HEK293T (cell line): ENCODE measurements around the gene TSPAN33.

ENCODE experiments used
- CTCF ChIA-PET: fragments of 350-600 bp; formaldehyde crosslinking; extraction: SDS; loops from one replicate; lab custom pipeline; 2021; ENCODE audit warnings: antibody characterized with exemption, inconsistent platforms; lab: Yijun Ruan, JAX
- POLR2A ChIA-PET: fragments of 350-600 bp; formaldehyde crosslinking; extraction: SDS; loops from one replicate; lab custom pipeline; 2020; ENCODE audit warnings: antibody characterized with exemption, inconsistent platforms; lab: Yijun Ruan, JAX
- DNase-seq: peaks from one replicate; pipeline ENCODE4 v3.0.0; 2012; ENCODE audit warnings: mixed read lengths; ENCODE audit errors: extremely low spot score
- ARNT ChIP-seq: fragments of 450-650 bp; IDR thresholded peaks from 2 replicates; pipeline ENCODE4 v1.6.1; 2017; ENCODE audit warnings: mild to moderate bottlenecking
- BHLHE40 ChIP-seq: fragments of 450-650 bp; IDR thresholded peaks from 2 replicates; pipeline ENCODE4 v1.6.1; 2016; ENCODE audit warnings: mild to moderate bottlenecking, moderate library complexity, borderline replicate concordance
- CTBP1 ChIP-seq: fragments of 450-650 bp; IDR thresholded peaks from 2 replicates; pipeline ENCODE4 v1.6.1; 2016; ENCODE audit warnings: borderline replicate concordance
- ELF4 ChIP-seq: fragments of 450-650 bp; IDR thresholded peaks from 2 replicates; pipeline ENCODE4 v1.6.1; 2017; ENCODE audit warnings: antibody characterized with exemption
- FOXA1 ChIP-seq: fragments of 450-650 bp; IDR thresholded peaks from 2 replicates; pipeline ENCODE4 v1.6.1; 2016; ENCODE audit warnings: mild to moderate bottlenecking
- FOXK2 ChIP-seq: fragments of 450-650 bp; IDR thresholded peaks from 2 replicates; pipeline ENCODE4 v1.6.1; 2016; ENCODE audit warnings: mild to moderate bottlenecking
- FOXM1 ChIP-seq: fragments of 450-650 bp; IDR thresholded peaks from 2 replicates; pipeline ENCODE4 v1.6.1; 2017; ENCODE audit warnings: mild to moderate bottlenecking, borderline replicate concordance
- HDGF ChIP-seq: fragments of 450-650 bp; IDR thresholded peaks from 2 replicates; pipeline ENCODE4 v1.6.1; 2017; ENCODE audit warnings: antibody characterized with exemption, borderline replicate concordance
- L3MBTL2 ChIP-seq: fragments of 450-650 bp; conservative IDR thresholded peaks from 2 replicates; pipeline ENCODE4 v1.6.1; 2016; ENCODE audit warnings: mild to moderate bottlenecking
- LEF1 ChIP-seq: fragments of 450-650 bp; IDR thresholded peaks from 2 replicates; pipeline ENCODE4 v1.6.1; 2017; ENCODE audit warnings: mild to moderate bottlenecking, borderline replicate concordance
- NFRKB ChIP-seq: fragments of 450-650 bp; IDR thresholded peaks from 2 replicates; pipeline ENCODE4 v1.6.1; 2016; ENCODE audit warnings: mild to moderate bottlenecking, moderate library complexity
- SP1 ChIP-seq: fragments of 450-650 bp; IDR thresholded peaks from 2 replicates; pipeline ENCODE4 v1.6.1; 2017
- SUZ12 ChIP-seq: fragments of 450-650 bp; IDR thresholded peaks from 2 replicates; pipeline ENCODE4 v1.6.1; 2016; ENCODE audit warnings: mild to moderate bottlenecking
- TARDBP ChIP-seq: fragments of 450-650 bp; IDR thresholded peaks from 2 replicates; pipeline ENCODE4 v1.6.1; 2016
- ZNF384 ChIP-seq: fragments of 450-650 bp; IDR thresholded peaks from 2 replicates; pipeline ENCODE4 v1.6.1; 2016
- TF ChIP-seq, protein P1 (sequence below): fragments of 450-650 bp; IDR thresholded peaks from 2 replicates; pipeline ENCODE4 v1.6.1; 2016

The TSPAN33 gene

DNA sequence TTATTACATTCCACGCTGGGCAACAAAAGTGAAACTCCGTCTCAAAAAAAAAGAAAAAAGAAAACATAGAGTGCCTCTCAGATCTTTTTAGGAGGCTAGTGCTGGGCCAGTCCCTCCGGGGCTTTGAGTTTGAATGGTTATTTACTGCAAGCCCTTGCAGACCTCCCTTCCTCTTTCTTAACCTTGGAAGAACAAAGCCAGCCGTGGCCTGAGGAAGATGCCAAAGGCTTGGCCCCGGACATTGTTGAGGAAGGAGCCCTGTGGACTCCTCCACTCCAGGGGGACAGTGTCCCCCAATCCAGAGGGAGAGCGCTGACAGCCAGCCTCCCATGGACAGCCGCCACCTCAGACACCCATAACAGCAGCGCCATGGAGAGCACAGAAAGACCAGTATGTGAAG, 5.0 kb downstream of the TSPAN33 start:
- POLR2A ChIA-PET: no interaction called here
- no peak for TF ChIP-seq ELF4
- no peak for TF ChIP-seq ARNT
- no peak for TF ChIP-seq LEF1
- TF ChIP-seq NFRKB: no peak
- TF ChIP-seq FOXA1: no peak
- TF ChIP-seq SUZ12: no peak
- no peak for TF ChIP-seq HDGF
- TF ChIP-seq TARDBP: no peak
- TF ChIP-seq FOXM1: no peak
- TF ChIP-seq, protein P1, sequence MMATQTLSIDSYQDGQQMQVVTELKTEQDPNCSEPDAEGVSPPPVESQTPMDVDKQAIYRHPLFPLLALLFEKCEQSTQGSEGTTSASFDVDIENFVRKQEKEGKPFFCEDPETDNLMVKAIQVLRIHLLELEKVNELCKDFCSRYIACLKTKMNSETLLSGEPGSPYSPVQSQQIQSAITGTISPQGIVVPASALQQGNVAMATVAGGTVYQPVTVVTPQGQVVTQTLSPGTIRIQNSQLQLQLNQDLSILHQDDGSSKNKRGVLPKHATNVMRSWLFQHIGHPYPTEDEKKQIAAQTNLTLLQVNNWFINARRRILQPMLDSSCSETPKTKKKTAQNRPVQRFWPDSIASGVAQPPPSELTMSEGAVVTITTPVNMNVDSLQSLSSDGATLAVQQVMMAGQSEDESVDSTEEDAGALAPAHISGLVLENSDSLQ: no peak
- TF ChIP-seq SP1: no peak
- no peak for TF ChIP-seq L3MBTL2
- no peak for TF ChIP-seq BHLHE40
- no peak for TF ChIP-seq ZNF384
- CTCF ChIA-PET: no interaction called here
- DNase-seq: no peak

DNA sequence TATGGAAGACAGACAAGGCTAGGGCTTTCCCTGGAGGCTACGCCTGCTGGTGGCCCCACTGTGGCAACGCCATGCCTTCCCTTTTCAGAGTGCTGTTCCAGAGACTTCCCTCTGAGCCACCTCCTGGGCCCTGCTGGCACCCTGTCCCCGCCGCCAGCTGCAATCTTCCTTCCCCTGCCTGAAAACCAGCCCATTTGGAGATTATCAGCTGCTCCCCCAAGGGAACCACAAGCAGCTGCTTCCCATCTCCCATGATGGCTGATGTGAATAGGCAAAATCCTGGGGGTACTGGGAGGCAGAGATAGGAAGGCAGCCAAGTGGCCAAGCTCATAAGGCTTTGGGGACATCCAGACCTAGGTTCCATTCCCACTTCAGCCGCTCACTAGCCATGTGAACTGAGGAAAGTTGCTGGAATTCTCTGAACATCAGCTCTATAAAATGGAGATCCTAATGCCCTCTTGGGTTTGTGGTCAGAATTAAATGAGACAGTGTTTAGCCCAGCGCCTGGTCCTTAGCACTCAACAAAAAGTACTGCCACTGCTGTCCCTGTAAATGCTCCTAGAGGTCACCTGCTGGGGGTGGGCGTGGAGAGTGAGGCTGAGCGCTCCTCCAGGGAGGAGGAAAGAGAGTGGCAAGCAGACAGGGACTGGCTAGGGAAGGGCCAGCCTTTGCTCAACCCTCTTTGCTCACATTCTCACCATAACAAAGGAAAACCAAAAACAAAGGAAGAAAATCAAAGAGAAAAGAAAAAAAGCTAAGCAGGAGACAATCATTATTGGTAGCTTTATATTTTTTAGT, 5.9 kb downstream of the TSPAN33 start:
- DNase-seq: no peak
- POLR2A ChIA-PET: no interaction called here
- CTCF ChIA-PET: interaction anchor here (1.8 kb wide), 1 partner anchor 13 kb away, joined by 11 read pairs; no protein-coding TSS in a partner anchor
- TF ChIP-seq ZNF384: no peak
- TF ChIP-seq SUZ12: no peak
- no peak for TF ChIP-seq CTBP1
- TF ChIP-seq LEF1: no peak
- no peak for TF ChIP-seq SP1

DNA sequence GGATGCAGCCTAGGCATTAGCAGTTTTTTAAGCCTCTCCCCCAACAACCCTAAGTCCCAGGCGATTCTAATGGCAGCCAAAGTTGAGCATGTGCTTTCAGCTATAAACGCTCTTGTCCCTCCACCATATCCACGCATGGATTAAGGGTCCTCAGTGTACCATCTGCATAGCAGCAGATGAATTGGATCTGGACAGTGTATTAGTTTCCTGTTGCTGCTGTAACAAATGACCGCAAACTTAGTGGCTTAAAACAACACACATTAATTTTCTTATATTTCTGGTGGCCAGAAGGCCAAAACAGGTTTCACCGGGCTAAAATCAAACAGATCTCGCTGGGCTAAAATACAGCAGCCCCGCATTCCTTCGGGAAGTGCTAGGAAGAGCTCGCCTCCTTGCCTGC, 13.1 kb downstream of the TSPAN33 start:
- no peak for DNase-seq
- CTCF ChIA-PET: no interaction called here
- POLR2A ChIA-PET: no interaction called here
- TF ChIP-seq LEF1 (no peak), NFRKB (no peak), ZNF384 (no peak), BHLHE40 (no peak), TARDBP (no peak), FOXA1 (no peak), FOXK2 (no peak), CTBP1 (no peak)

DNA sequence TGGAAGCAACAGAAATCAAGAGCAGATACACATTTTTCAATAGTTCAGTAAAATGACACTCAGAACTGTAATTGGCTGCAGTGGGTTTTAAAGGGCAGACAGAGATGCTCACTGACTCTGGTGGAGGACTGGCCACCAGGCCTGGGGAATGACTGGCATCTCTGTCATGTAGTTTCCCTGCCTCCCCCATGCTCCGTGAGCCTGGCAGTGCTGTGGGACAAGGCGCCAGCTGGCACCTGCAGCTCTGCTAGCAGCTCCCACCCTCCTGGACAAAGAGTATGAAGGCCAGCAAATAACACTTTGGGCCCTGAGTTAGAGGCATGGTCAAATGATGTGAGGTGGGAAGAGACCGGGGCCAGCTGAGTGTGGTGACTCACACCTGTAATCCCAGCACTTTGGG, 15.0 kb downstream of the TSPAN33 start:
- TF ChIP-seq TARDBP (no peak), CTBP1 (no peak), L3MBTL2 (no peak), ZNF384 (no peak), NFRKB (no peak), ARNT (no peak), FOXK2 (no peak), SUZ12 (no peak), BHLHE40 (no peak), SP1 (no peak), ELF4 (no peak)
- TF ChIP-seq, protein P1: no peak
- CTCF ChIA-PET: no interaction called here
- POLR2A ChIA-PET: no interaction called here
- no peak for DNase-seq

DNA sequence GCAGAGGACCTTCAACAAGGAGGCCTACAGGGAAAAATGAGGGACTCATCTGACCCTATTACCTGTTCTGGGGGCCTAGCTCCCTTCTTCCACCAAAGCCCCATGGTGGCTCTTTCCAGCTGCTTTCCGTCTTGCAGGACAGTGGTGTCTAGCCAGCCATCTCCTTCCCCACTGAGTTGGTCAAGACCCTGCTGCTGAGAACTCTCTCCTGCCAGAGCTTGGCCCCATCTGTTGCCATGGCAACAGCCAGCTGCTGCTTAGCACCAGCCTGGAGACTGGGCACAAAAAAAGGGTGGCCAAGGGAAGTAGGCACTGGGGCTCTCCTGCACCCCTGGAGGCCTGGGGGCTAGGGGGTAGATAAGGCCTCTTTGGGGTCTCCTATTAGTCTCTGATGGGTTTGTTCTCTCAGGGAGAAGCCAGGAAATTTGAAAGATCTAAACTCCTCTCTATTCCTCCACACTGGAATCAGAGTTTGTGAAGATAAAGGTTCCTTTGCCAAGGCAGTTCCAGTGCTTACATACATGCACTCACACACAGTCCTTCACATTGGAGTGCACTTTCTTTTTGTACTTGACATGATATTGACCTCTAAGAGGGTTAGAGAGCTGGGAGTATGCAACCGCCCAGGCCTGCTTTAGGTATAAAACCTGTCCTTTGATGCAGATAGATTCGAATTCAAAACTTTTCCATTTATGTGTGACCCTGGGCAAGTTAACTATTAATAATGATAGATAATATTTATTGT, 15.8 kb downstream of the TSPAN33 start:
- CTCF ChIA-PET: no interaction called here
- POLR2A ChIA-PET: no interaction called here
- TF ChIP-seq, protein P1: no peak
- no peak for TF ChIP-seq BHLHE40
- TF ChIP-seq SP1: no peak
- TF ChIP-seq ZNF384: no peak
- TF ChIP-seq FOXM1: no peak
- no peak for TF ChIP-seq ELF4
- DNase-seq: no peak

DNA sequence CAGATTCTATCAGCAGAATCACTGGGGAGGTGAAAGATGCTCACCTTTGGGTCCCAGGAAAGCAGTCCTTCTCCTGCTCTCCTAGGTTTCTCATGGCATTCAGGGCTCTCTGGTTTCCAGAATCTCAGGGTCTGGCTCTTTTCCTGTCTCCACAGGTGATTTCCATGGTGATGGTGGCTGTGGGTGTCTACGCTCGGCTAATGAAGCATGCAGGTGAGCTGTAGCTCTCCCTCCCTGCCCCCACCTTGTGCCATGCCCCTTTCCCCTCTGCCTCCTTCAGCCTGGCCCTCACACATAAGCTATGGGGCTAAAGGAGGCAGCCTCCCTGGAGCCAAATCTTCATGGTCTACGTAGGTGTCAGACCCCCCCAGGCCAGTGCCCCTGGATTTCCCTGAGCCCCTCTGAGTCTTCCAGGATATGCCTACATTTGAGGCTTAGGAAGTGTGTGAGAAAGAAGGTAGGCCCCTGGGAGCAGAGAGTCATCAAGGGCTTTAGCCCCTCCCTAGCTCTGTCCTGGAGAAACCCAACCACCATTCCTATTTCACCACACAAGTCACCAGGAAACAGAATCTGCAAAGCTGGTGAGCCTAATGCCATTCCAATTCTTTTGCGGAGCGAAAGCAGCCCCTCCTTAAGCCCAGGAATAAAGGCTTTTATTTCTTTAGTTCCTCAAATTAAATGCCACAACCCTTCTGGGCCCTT, 17.2 kb downstream of the TSPAN33 start:
- POLR2A ChIA-PET: no interaction called here
- DNase-seq: no peak
- no peak for TF ChIP-seq ZNF384
- TF ChIP-seq LEF1: no peak
- no peak for TF ChIP-seq SP1
- TF ChIP-seq FOXK2: no peak
- TF ChIP-seq HDGF: no peak
- no peak for TF ChIP-seq L3MBTL2
- TF ChIP-seq FOXA1: no peak
- no peak for TF ChIP-seq ARNT
- TF ChIP-seq NFRKB: no peak
- no peak for TF ChIP-seq TARDBP
- no peak for TF ChIP-seq SUZ12
- TF ChIP-seq, protein P1: no peak
- no peak for TF ChIP-seq FOXM1
- no peak for TF ChIP-seq CTBP1
- TF ChIP-seq BHLHE40: no peak
- TF ChIP-seq ELF4: no peak
- CTCF ChIA-PET: no interaction called here
